ENCODE measurements around the gene HMBS. TPM values are rescaled to one million over a fixed set of nuclear protein-coding genes. Genes with fewer than 3 reads are reported as not detected.

Gene HMBS
- total RNA-seq, 2 donors from 2014 or later = 9.2 to 14.3 TPM

GRCh38 chr11:119081682-119082260, 2.9 kb upstream of the HMBS start:
- intact Hi-C loops (cut with DNase I) = no loop called here
- Histone ChIP-seq H3K27ac (no peak overlapping the region), H3K4me3 (no peak overlapping the region), H3K36me3 (peaks cover 14 to 18% of the 10 kb centered on the region in 2 donors), H3K4me1 (replicated peaks) (peaks cover 4% of the 10 kb centered on the region), H3K9me3 (no peaks in the 10 kb centered on the region), H3K27me3 (replicated peaks; ENCODE audit: insufficient read depth) (no peaks in the 10 kb centered on the region)
- WGBS = 71% methylated on average over 7 of the region's 7 CpGs
- DNase-seq (ENCODE audit: low spot score) = no peak
- TF ChIP-seq POLR2AphosphoS5 (IDR thresholded peaks at IDR 0.05) (no peak), CTCF (IDR thresholded peaks at IDR 0.05) (no peak), POLR2A (IDR thresholded peaks at IDR 0.05) (no peak)

- 0% methylated on average over 13 of the region's 13 CpGs for WGBS
- TF ChIP-seq POLR2AphosphoS5 (IDR thresholded peaks at IDR 0.05) (no peak), CTCF (IDR thresholded peaks at IDR 0.05) (no peak), POLR2A (IDR thresholded peaks at IDR 0.05) (no peak)
- DNase-seq (ENCODE audit: low spot score) = no peak
Observed at GRCh38 chr11:119085437-119085847, 761 bp downstream of the HMBS start.

GRCh38 chr11:119087123-119087522, 2.4 kb downstream of the HMBS start:
- peaks cover 4% of the 10 kb centered on the region for H3K4me1 ChIP-seq (replicated peaks)
- H3K9me3 ChIP-seq = no peaks in the 10 kb centered on the region
- no peaks in the 10 kb centered on the region for H3K36me3 ChIP-seq
- no peak overlapping the region for H3K4me3 ChIP-seq
- no peak for DNase-seq (ENCODE audit: low spot score)
- 85% methylated on average over 6 of the region's 6 CpGs for WGBS
- TF ChIP-seq POLR2A (IDR thresholded peaks at IDR 0.05) (no peak), POLR2AphosphoS5 (IDR thresholded peaks at IDR 0.05) (no peak), CTCF (IDR thresholded peaks at IDR 0.05) (no peak)
- no peak overlapping the region for H3K27ac ChIP-seq
- H3K27me3 ChIP-seq (replicated peaks; ENCODE audit: insufficient read depth) = no peaks in the 10 kb centered on the region
- intact Hi-C loops (cut with DNase I) = no loop called here

More at GRCh38 chr11:119085437-119085847, 761 bp downstream of the HMBS start:
- Histone ChIP-seq H3K4me3 (peak overlapping the region; percentile 57 to 65), H3K27ac (peak overlapping the region; percentile 70 to 75), H3K9me3 (no peaks in the 10 kb centered on the region), H3K4me1 (replicated peaks) (peaks cover 4% of the 10 kb centered on the region), H3K27me3 (replicated peaks; ENCODE audit: insufficient read depth) (no peaks in the 10 kb centered on the region), H3K36me3 (peaks cover 0 to 5% of the 10 kb centered on the region in 2 donors)
- intact Hi-C loops (cut with DNase I) = no loop called here

- H3K4me3 ChIP-seq = no peak overlapping the region
- H3K9me3 ChIP-seq = no peaks in the 10 kb centered on the region
- no peak overlapping the region for H3K27ac ChIP-seq
- TF ChIP-seq CTCF (IDR thresholded peaks at IDR 0.05) (no peak), POLR2A (IDR thresholded peaks at IDR 0.05) (no peak), POLR2AphosphoS5 (IDR thresholded peaks at IDR 0.05) (no peak)
- DNase-seq (ENCODE audit: low spot score) = no peak
- WGBS = 94% methylated on average over 2 of the region's 2 CpGs
- intact Hi-C loops (cut with DNase I) = no loop called here
- peaks cover 4% of the 10 kb centered on the region for H3K4me1 ChIP-seq (replicated peaks)
- no peaks in the 10 kb centered on the region for H3K27me3 ChIP-seq (replicated peaks; ENCODE audit: insufficient read depth)
- H3K36me3 ChIP-seq = no peaks in the 10 kb centered on the region
Observed at GRCh38 chr11:119087747-119088241, 3.1 kb downstream of the HMBS start.

GRCh38 chr11:119088406-119088805, 3.7 kb downstream of the HMBS start:
- 95% methylated on average over 9 of the region's 9 CpGs for WGBS
- Histone ChIP-seq H3K27ac (no peak overlapping the region), H3K36me3 (no peaks in the 10 kb centered on the region), H3K27me3 (replicated peaks; ENCODE audit: insufficient read depth) (no peaks in the 10 kb centered on the region), H3K4me1 (replicated peaks) (peaks cover 9% of the 10 kb centered on the region), H3K9me3 (no peaks in the 10 kb centered on the region), H3K4me3 (no peak overlapping the region)
- TF ChIP-seq CTCF (IDR thresholded peaks at IDR 0.05) (no peak), POLR2AphosphoS5 (IDR thresholded peaks at IDR 0.05) (no peak), POLR2A (IDR thresholded peaks at IDR 0.05) (no peak)
- intact Hi-C loops (cut with DNase I) = no loop called here
- no peak for DNase-seq (ENCODE audit: low spot score)

Data from prostate gland (tissue), 2 donors.